Esophagus squamous epithelium (tissue), 4 donors: ENCODE data around the gene HEYL.

Source experiments
- CTCF ChIP-seq, 6 experiments: fragments of 450-650 bp in 4 of 6; fragments of 200-600 bp in 2 of 6; sonication (generic) in 2 of 6; IDR thresholded peaks; one replicate each; pipeline ENCODE4 v1.5.1; 2016 to 2019; ENCODE audit warnings: antibody characterized with exemption in 6 of 6, mild to moderate bottlenecking in 4 of 6, moderate library complexity in 4 of 6
- POLR2A ChIP-seq, 4 donors: fragments of 450-650 bp; IDR thresholded peaks; one replicate each; pipeline ENCODE4 v1.6.1; 2017; ENCODE audit warnings: antibody characterized with exemption in 4 of 4, mild to moderate bottlenecking in 4 of 4, moderate library complexity in 3 of 4

DNA sequence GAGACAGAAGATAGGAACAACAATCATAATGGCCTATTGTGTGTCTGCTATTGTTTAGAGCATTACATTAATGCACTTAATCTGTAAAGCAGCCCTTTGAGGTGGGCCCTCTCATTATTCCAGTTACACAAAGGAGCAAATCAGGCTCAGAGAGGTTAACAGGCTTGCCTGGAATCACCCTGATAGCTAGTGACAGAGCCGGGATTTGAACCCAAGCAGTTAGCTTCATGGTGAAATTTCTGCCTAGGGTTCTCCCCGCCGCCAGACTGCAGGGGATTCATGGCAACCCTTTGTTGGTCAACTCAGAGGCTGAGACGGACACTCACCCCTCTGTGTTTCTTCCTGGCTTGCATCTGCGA, 7.1 kb downstream of the HEYL start:
- TF ChIP-seq CTCF (IDR thresholded peaks at IDR 0.05) (no peak), POLR2A (IDR thresholded peaks at IDR 0.05) (no peak)
